ENCODE data around the gene LHCGR. TPM values are rescaled to one million over a fixed set of nuclear protein-coding genes. Genes with fewer than 3 reads are reported as not detected.
"Not testable (repeated sequence)": the region's sequence is repeated elsewhere in the genome, so short reads cannot be mapped to it uniquely, and the experiment has no call there.

Gene LHCGR
- total and polyA plus RNA-seq, 5 donors from 2014 or later, result not detected

GRCh38 chr2:48759682-48760081, 4.2 kb upstream of the LHCGR start:
- Histone ChIP-seq H3K27ac (ENCODE audit: insufficient read depth, low read length, poor library complexity, severe bottlenecking) (no peak overlapping the region), H3K9me3 (ENCODE audit: control insufficient read depth in 2 of 2, low read length in 2 of 2) (peaks cover 0 to 2% of the 10 kb centered on the region in 2 experiments), H3K4me3 (ENCODE audit: low read depth, low read length) (no peak overlapping the region), H3K4me1 (ENCODE audit: control insufficient read depth, insufficient read depth, low read length, poor library complexity, severe bottlenecking) (no peaks in the 10 kb centered on the region), H3K36me3 (ENCODE audit: control insufficient read depth, insufficient read depth, low read length) (no peaks in the 10 kb centered on the region), H3K27me3 (ENCODE audit: control insufficient read depth, insufficient read depth, low read length) (peaks cover 8% of the 10 kb centered on the region)
- Mint-ChIP-seq H3K36me3 (no peaks in the 10 kb centered on the region), H3K4me1 (no peaks in the 10 kb centered on the region), H3K27ac (no peak overlapping the region), H3K27me3 (peaks cover 19% of the 10 kb centered on the region), H3K9me3 (peaks cover 0 to 21% (median 1%) of the 10 kb centered on the region in 7 donors), H3K4me3 (no peak overlapping the region)
- DNase-seq (no peak), ATAC-seq (ENCODE audit: low read depth in 2 of 2) (no peak)

GRCh38 chr2:48756289-48756688, 765 bp upstream of the LHCGR start:
- no peak overlapping the region for H3K27ac Mint-ChIP-seq
- Histone ChIP-seq H3K4me1 (ENCODE audit: control insufficient read depth, insufficient read depth, low read length, poor library complexity, severe bottlenecking) (no peaks in the 10 kb centered on the region), H3K27ac (ENCODE audit: insufficient read depth, low read length, poor library complexity, severe bottlenecking) (no peak overlapping the region), H3K4me3 (ENCODE audit: low read depth, low read length) (no peak overlapping the region), H3K9me3 (ENCODE audit: control insufficient read depth in 2 of 2, low read length in 2 of 2) (peaks cover 0 to 2% of the 10 kb centered on the region in 2 experiments), H3K36me3 (ENCODE audit: control insufficient read depth, insufficient read depth, low read length) (no peaks in the 10 kb centered on the region), H3K27me3 (ENCODE audit: control insufficient read depth, insufficient read depth, low read length) (peaks cover 8% of the 10 kb centered on the region)
- H3K9me3 Mint-ChIP-seq, result peaks cover 0 to 2% (median 0%) of the 10 kb centered on the region in 7 donors
- no peak for ATAC-seq (ENCODE audit: low read depth in 2 of 2)
- DNase-seq, result no peak
- H3K4me1 Mint-ChIP-seq, result no peaks in the 10 kb centered on the region
- no peaks in the 10 kb centered on the region for H3K36me3 Mint-ChIP-seq
- H3K4me3 Mint-ChIP-seq, result no peak overlapping the region
- H3K27me3 Mint-ChIP-seq, result peaks cover 33% of the 10 kb centered on the region

GRCh38 chr2:48754874-48755273, 650 bp downstream of the LHCGR start:
- Mint-ChIP-seq H3K36me3 (no peaks in the 10 kb centered on the region), H3K27me3 (peaks cover 33% of the 10 kb centered on the region), H3K4me3 (no peak overlapping the region), H3K9me3 (peaks cover 0 to 2% (median 0%) of the 10 kb centered on the region in 7 donors), H3K4me1 (no peaks in the 10 kb centered on the region), H3K27ac (no peak overlapping the region)
- Histone ChIP-seq H3K4me3 (ENCODE audit: low read depth, low read length) (no peak overlapping the region), H3K36me3 (ENCODE audit: control insufficient read depth, insufficient read depth, low read length) (no peaks in the 10 kb centered on the region), H3K27me3 (ENCODE audit: control insufficient read depth, insufficient read depth, low read length) (peaks cover 8% of the 10 kb centered on the region), H3K27ac (ENCODE audit: insufficient read depth, low read length, poor library complexity, severe bottlenecking) (no peak overlapping the region), H3K9me3 (ENCODE audit: control insufficient read depth in 2 of 2, low read length in 2 of 2) (no peaks in the 10 kb centered on the region), H3K4me1 (ENCODE audit: control insufficient read depth, insufficient read depth, low read length, poor library complexity, severe bottlenecking) (no peaks in the 10 kb centered on the region)
- DNase-seq, result no peak
- ATAC-seq (ENCODE audit: low read depth in 2 of 2), result no peak

GRCh38 chr2:48753228-48753627, 2.3 kb downstream of the LHCGR start:
- Histone ChIP-seq H3K27me3 (ENCODE audit: control insufficient read depth, insufficient read depth, low read length) (peaks cover 8% of the 10 kb centered on the region), H3K4me1 (ENCODE audit: control insufficient read depth, insufficient read depth, low read length, poor library complexity, severe bottlenecking) (no peaks in the 10 kb centered on the region), H3K4me3 (ENCODE audit: low read depth, low read length) (no peak overlapping the region), H3K27ac (ENCODE audit: insufficient read depth, low read length, poor library complexity, severe bottlenecking) (no peak overlapping the region), H3K36me3 (ENCODE audit: control insufficient read depth, insufficient read depth, low read length) (no peaks in the 10 kb centered on the region), H3K9me3 (ENCODE audit: control insufficient read depth in 2 of 2, low read length in 2 of 2) (no peaks in the 10 kb centered on the region)
- no peak overlapping the region for H3K4me3 Mint-ChIP-seq
- peaks cover 0 to 2% (median 0%) of the 10 kb centered on the region in 7 donors for H3K9me3 Mint-ChIP-seq
- ATAC-seq (ENCODE audit: low read depth in 2 of 2) (no peak), DNase-seq (no peak)
- no peaks in the 10 kb centered on the region for H3K36me3 Mint-ChIP-seq
- no peak overlapping the region for H3K27ac Mint-ChIP-seq
- H3K4me1 Mint-ChIP-seq, result no peaks in the 10 kb centered on the region
- H3K27me3 Mint-ChIP-seq, result peaks cover 33% of the 10 kb centered on the region

GRCh38 chr2:48750128-48750739, 5.3 kb downstream of the LHCGR start:
- Histone ChIP-seq H3K27ac (ENCODE audit: insufficient read depth, low read length, poor library complexity, severe bottlenecking) (no peak overlapping the region), H3K9me3 (ENCODE audit: control insufficient read depth in 2 of 2, low read length in 2 of 2) (no peaks in the 10 kb centered on the region), H3K4me1 (ENCODE audit: control insufficient read depth, insufficient read depth, low read length, poor library complexity, severe bottlenecking) (no peaks in the 10 kb centered on the region), H3K27me3 (ENCODE audit: control insufficient read depth, insufficient read depth, low read length) (peaks cover 4% of the 10 kb centered on the region), H3K4me3 (ENCODE audit: low read depth, low read length) (no peak overlapping the region), H3K36me3 (ENCODE audit: control insufficient read depth, insufficient read depth, low read length) (no peaks in the 10 kb centered on the region)
- H3K4me3 Mint-ChIP-seq, result no peak overlapping the region
- H3K36me3 Mint-ChIP-seq, result no peaks in the 10 kb centered on the region
- H3K9me3 Mint-ChIP-seq, result peaks cover 0 to 5% (median 0%) of the 10 kb centered on the region in 7 donors
- no peaks in the 10 kb centered on the region for H3K4me1 Mint-ChIP-seq
- DNase-seq, result no peak
- ATAC-seq (ENCODE audit: low read depth in 2 of 2), result no peak
- H3K27ac Mint-ChIP-seq, result no peak overlapping the region
- H3K27me3 Mint-ChIP-seq, result peaks cover 19% of the 10 kb centered on the region

GRCh38 chr2:48749291-48750127, 6.0 kb downstream of the LHCGR start:
- Mint-ChIP-seq H3K27ac (no peak overlapping the region), H3K36me3 (no peaks in the 10 kb centered on the region), H3K27me3 (peaks cover 13% of the 10 kb centered on the region), H3K4me3 (no peak overlapping the region), H3K4me1 (no peaks in the 10 kb centered on the region), H3K9me3 (peaks cover 0 to 5% (median 0%) of the 10 kb centered on the region in 7 donors)
- Histone ChIP-seq H3K36me3 (ENCODE audit: control insufficient read depth, insufficient read depth, low read length) (no peaks in the 10 kb centered on the region), H3K27me3 (ENCODE audit: control insufficient read depth, insufficient read depth, low read length) (no peaks in the 10 kb centered on the region), H3K4me1 (ENCODE audit: control insufficient read depth, insufficient read depth, low read length, poor library complexity, severe bottlenecking) (no peaks in the 10 kb centered on the region), H3K27ac (ENCODE audit: insufficient read depth, low read length, poor library complexity, severe bottlenecking) (no peak overlapping the region), H3K4me3 (ENCODE audit: low read depth, low read length) (no peak overlapping the region), H3K9me3 (ENCODE audit: control insufficient read depth in 2 of 2, low read length in 2 of 2) (no peaks in the 10 kb centered on the region)
- ATAC-seq (ENCODE audit: low read depth in 2 of 2) (no peak), DNase-seq (no peak)

- Mint-ChIP-seq H3K36me3 (no peaks in the 10 kb centered on the region), H3K9me3 (peaks cover 0 to 5% (median 0%) of the 10 kb centered on the region in 7 donors), H3K27ac (no peak overlapping the region), H3K4me3 (no peak overlapping the region), H3K4me1 (no peaks in the 10 kb centered on the region), H3K27me3 (peaks cover 1% of the 10 kb centered on the region)
- Histone ChIP-seq H3K4me3 (ENCODE audit: low read depth, low read length) (no peak overlapping the region), H3K36me3 (ENCODE audit: control insufficient read depth, insufficient read depth, low read length) (no peaks in the 10 kb centered on the region), H3K27ac (ENCODE audit: insufficient read depth, low read length, poor library complexity, severe bottlenecking) (no peak overlapping the region), H3K9me3 (ENCODE audit: control insufficient read depth in 2 of 2, low read length in 2 of 2) (no peaks in the 10 kb centered on the region), H3K27me3 (ENCODE audit: control insufficient read depth, insufficient read depth, low read length) (no peaks in the 10 kb centered on the region), H3K4me1 (ENCODE audit: control insufficient read depth, insufficient read depth, low read length, poor library complexity, severe bottlenecking) (no peaks in the 10 kb centered on the region)
- ATAC-seq (ENCODE audit: low read depth in 2 of 2), result no peak
- DNase-seq, result no peak
Observed at GRCh38 chr2:48747319-48747718, 8.2 kb downstream of the LHCGR start.

GRCh38 chr2:48739236-48739635, 16.3 kb downstream of the LHCGR start:
- not testable (repeated sequence) for H3K27ac ChIP-seq (ENCODE audit: insufficient read depth, low read length, poor library complexity, severe bottlenecking); H3K9me3 ChIP-seq (ENCODE audit: control insufficient read depth in 2 of 2, low read length in 2 of 2); ATAC-seq (ENCODE audit: low read depth in 2 of 2); DNase-seq; H3K4me1 ChIP-seq (ENCODE audit: control insufficient read depth, insufficient read depth, low read length, poor library complexity, severe bottlenecking); H3K27me3 Mint-ChIP-seq; H3K4me1 Mint-ChIP-seq; H3K4me3 Mint-ChIP-seq; H3K4me3 ChIP-seq (ENCODE audit: low read depth, low read length); H3K36me3 ChIP-seq (ENCODE audit: control insufficient read depth, insufficient read depth, low read length); H3K9me3 Mint-ChIP-seq; H3K27me3 ChIP-seq (ENCODE audit: control insufficient read depth, insufficient read depth, low read length); H3K27ac Mint-ChIP-seq; H3K36me3 Mint-ChIP-seq

Measured in CD4-positive, CD25-positive, alpha-beta regulatory T cell (primary cell).